Neural cell (in vitro differentiated cells): ENCODE data around the gene FBXO38.

ENCODE experiments used
- CTCF ChIP-seq: fragments of 450-650 bp; IDR thresholded peaks from 2 replicates; pipeline ENCODE4 v1.5.1; 2014; ENCODE audit warnings: antibody characterized with exemption, mild to moderate bottlenecking, moderate library complexity; ENCODE audit not compliant: poor library complexity, severe bottlenecking
- EP300 ChIP-seq: fragments of 450-650 bp; conservative IDR thresholded peaks from 2 replicates; pipeline ENCODE4 v1.6.1; 2014; ENCODE audit warnings: antibody characterized with exemption, mild to moderate bottlenecking, moderate library complexity; ENCODE audit not compliant: poor library complexity, severe bottlenecking
- EZH2 ChIP-seq: fragments of 200-600, 300-800 bp; shearing (Covaris generic), sonication (generic); IDR thresholded peaks from 2 replicates; pipeline ENCODE4 v1.6.1; 2014; ENCODE audit warnings: antibody characterized with exemption, low read length, borderline replicate concordance, mild to moderate bottlenecking; ENCODE audit not compliant: insufficient read depth, poor library complexity, severe bottlenecking
- MXI1 ChIP-seq: fragments of 450-650 bp; conservative IDR thresholded peaks from 2 replicates; pipeline ENCODE4 v1.6.1; 2014; ENCODE audit warnings: antibody characterized with exemption, mild to moderate bottlenecking; ENCODE audit not compliant: poor library complexity, severe bottlenecking
- POLR2AphosphoS5 ChIP-seq: IDR thresholded peaks from 2 replicates; pipeline ENCODE4 v1.6.1; 2012
- SMC3 ChIP-seq: fragments of 450-650 bp; conservative IDR thresholded peaks from 2 replicates; pipeline ENCODE4 v1.6.1; 2014; ENCODE audit warnings: antibody characterized with exemption, mild to moderate bottlenecking, moderate library complexity; ENCODE audit not compliant: poor library complexity
- TAF1 ChIP-seq: IDR thresholded peaks from 2 replicates; pipeline ENCODE4 v1.6.1; 2012; ENCODE audit warnings: low read depth

DNA sequence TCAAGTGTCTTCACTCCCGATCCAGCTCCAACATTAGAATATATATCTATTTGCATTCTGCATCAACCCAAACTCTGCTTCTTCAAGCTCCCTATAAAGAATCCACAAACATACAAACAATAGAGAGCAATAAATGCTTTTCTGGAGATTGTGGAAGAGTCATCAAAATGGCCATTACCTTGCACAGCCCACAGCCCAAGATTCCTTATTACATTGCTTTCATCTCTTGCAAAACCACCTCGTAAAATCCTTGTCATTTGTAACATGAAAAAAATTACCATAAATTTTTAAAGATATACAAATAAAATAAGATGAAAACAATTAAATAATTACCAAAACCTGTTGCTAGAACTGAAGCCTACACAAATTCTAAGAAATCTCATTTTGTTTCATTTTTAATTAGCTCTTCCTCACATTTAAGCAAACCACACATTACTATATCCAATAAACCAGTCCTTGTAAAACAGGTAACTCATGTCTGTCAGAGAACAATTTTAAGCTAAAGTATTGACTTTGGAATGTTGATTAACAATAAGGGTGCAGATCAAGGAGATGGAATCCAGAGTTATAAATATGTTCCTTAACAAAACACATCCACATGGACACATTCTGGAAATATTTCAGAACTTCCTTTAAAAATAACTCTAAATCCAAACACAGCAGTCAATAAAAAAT, 41.2 kb upstream of the FBXO38 start:
- no peak for TF ChIP-seq CTCF
- TF ChIP-seq SMC3 = no peak
- no peak for TF ChIP-seq EP300
- TF ChIP-seq EZH2 = no peak
- TF ChIP-seq POLR2AphosphoS5 = no peak
- TF ChIP-seq TAF1 = no peak
- no peak for TF ChIP-seq MXI1
